H7 (cell line): ENCODE data around the gene DNAJC5G. TPM values are rescaled to one million over a fixed set of nuclear protein-coding genes. Genes with fewer than 3 reads are reported as not detected.
A peak's percentile ranks its signal among the peaks of the same experiment; 100 is the strongest.
"Not testable (repeated sequence)": the region's sequence is repeated elsewhere in the genome, so short reads cannot be mapped to it uniquely, and the experiment has no call there.

Source experiments
- DNase-seq: peaks from one replicate; pipeline ENCODE4 v3.0.0; 2012
- H3K27me3 ChIP-seq: 2 replicates; pipeline ENCODE4 v1.6.0; 2011; ENCODE audit warnings: mild to moderate bottlenecking, low read length; ENCODE audit not compliant: control insufficient read depth, insufficient read depth
- H3K36me3 ChIP-seq: replicated peaks from 2 replicates; pipeline ENCODE4 v1.5.1; 2011; ENCODE audit warnings: low read length; ENCODE audit not compliant: control insufficient read depth, insufficient read depth
- H3K4me3 ChIP-seq: 2 replicates; pipeline ENCODE4 v1.5.1; 2011; ENCODE audit warnings: low read depth, mild to moderate bottlenecking, control low read depth, low read length, moderate library complexity; ENCODE audit not compliant: insufficient read depth
- total RNA-seq: library from RNA; depleted of rRNA; stranded (reverse); fragments of >200 nt; shearing (Covaris generic); gene quantifications from 2 replicates; pipeline ENCODE4 v1.2.3, GENCODE V29; 2014

Gene DNAJC5G
- total RNA-seq, 1 experiment from 2014 or later, result not detected

- no peak for DNase-seq
- Histone ChIP-seq H3K36me3 (no peaks in the 10 kb centered on the region), H3K4me3 (peak overlapping the region; percentile 13; the same call in 1 of the 2 replicates), H3K27me3 (no peaks in the 10 kb centered on the region; the same call in 1 of the 2 replicates)
Observed at GRCh38 chr2:27282892-27283291, 7.7 kb downstream of the DNAJC5G start.

- no peak for DNase-seq
- Histone ChIP-seq H3K4me3 (no peak overlapping the region), H3K36me3 (no peaks in the 10 kb centered on the region), H3K27me3 (no peaks in the 10 kb centered on the region; the same call in 1 of the 2 replicates)
Observed at GRCh38 chr2:27284996-27285395, 9.8 kb downstream of the DNAJC5G start.

- DNase-seq, result no peak
- no peak overlapping the region for H3K4me3 ChIP-seq
- H3K36me3 ChIP-seq, result no peaks in the 10 kb centered on the region
- no peaks in the 10 kb centered on the region; the same call in 1 of the 2 replicates for H3K27me3 ChIP-seq
Observed at GRCh38 chr2:27285481-27285880, 10.2 kb downstream of the DNAJC5G start.

- Histone ChIP-seq H3K27me3 (no peaks in the 10 kb centered on the region; the same call in 1 of the 2 replicates), H3K4me3 (no peak overlapping the region), H3K36me3 (no peaks in the 10 kb centered on the region)
- no peak for DNase-seq
Observed at GRCh38 chr2:27288610-27289009, 13.4 kb downstream of the DNAJC5G start.

GRCh38 chr2:27290549-27290948, 15.3 kb downstream of the DNAJC5G start:
- no peak for DNase-seq
- no peak overlapping the region for H3K4me3 ChIP-seq
- no peaks in the 10 kb centered on the region for H3K27me3 ChIP-seq

GRCh38 chr2:27291865-27292264, 16.6 kb downstream of the DNAJC5G start:
- Histone ChIP-seq H3K36me3 (no peaks in the 10 kb centered on the region), H3K4me3 (no peak overlapping the region), H3K27me3 (no peaks in the 10 kb centered on the region)
- DNase-seq, result peak; percentile 68

More at GRCh38 chr2:27290549-27290948, 15.3 kb downstream of the DNAJC5G start:
- no peaks in the 10 kb centered on the region for H3K36me3 ChIP-seq

GRCh38 chr2:27294928-27295327, 19.7 kb downstream of the DNAJC5G start:
- no peaks in the 10 kb centered on the region for H3K36me3 ChIP-seq
- no peak overlapping the region for H3K4me3 ChIP-seq
- no peak for DNase-seq
- H3K27me3 ChIP-seq, result no peaks in the 10 kb centered on the region

GRCh38 chr2:27296481-27296880, 21.2 kb downstream of the DNAJC5G start:
- Histone ChIP-seq H3K27me3 (no peaks in the 10 kb centered on the region), H3K36me3 (no peaks in the 10 kb centered on the region), H3K4me3 (no peak overlapping the region)
- no peak for DNase-seq

GRCh38 chr2:27297195-27297594, 22.0 kb downstream of the DNAJC5G start:
- Histone ChIP-seq H3K36me3 (no peaks in the 10 kb centered on the region), H3K4me3 (no peak overlapping the region), H3K27me3 (no peaks in the 10 kb centered on the region)
- no peak for DNase-seq

- Histone ChIP-seq H3K36me3 (no peaks in the 10 kb centered on the region), H3K27me3 (no peaks in the 10 kb centered on the region), H3K4me3 (no peak overlapping the region)
- no peak for DNase-seq
Observed at GRCh38 chr2:27298391-27299080, 23.3 kb downstream of the DNAJC5G start.

- peaks cover 11% of the 10 kb centered on the region for H3K27me3 ChIP-seq
- not testable (repeated sequence) for DNase-seq, H3K4me3 ChIP-seq, H3K36me3 ChIP-seq
Observed at GRCh38 chr2:27300606-27301005, 25.4 kb downstream of the DNAJC5G start.

GRCh38 chr2:27303093-27304025, 28.1 kb downstream of the DNAJC5G start:
- DNase-seq, result peak; percentile 82
- H3K4me3 ChIP-seq, result no peak overlapping the region
- H3K27me3 ChIP-seq, result peaks cover 38% of the 10 kb centered on the region
- no peaks in the 10 kb centered on the region for H3K36me3 ChIP-seq

- H3K27me3 ChIP-seq, result peaks cover 41% of the 10 kb centered on the region
- H3K4me3 ChIP-seq, result no peak overlapping the region
- DNase-seq, result no peak
- H3K36me3 ChIP-seq, result no peaks in the 10 kb centered on the region
Observed at GRCh38 chr2:27304488-27305240, 29.4 kb downstream of the DNAJC5G start.

- DNase-seq, result no peak
- Histone ChIP-seq H3K27me3 (peaks cover 41% of the 10 kb centered on the region), H3K36me3 (no peaks in the 10 kb centered on the region)
Observed at GRCh38 chr2:27305516-27305915, 30.3 kb downstream of the DNAJC5G start.

More at GRCh38 chr2:27305516-27305915, 30.3 kb downstream of the DNAJC5G start:
- no peak overlapping the region for H3K4me3 ChIP-seq
